Smooth muscle cell (in vitro differentiated cells): Measurements from ENCODE around the gene LAMA5. TPM values are rescaled to one million over a fixed set of nuclear protein-coding genes. Genes with fewer than 3 reads are reported as not detected.

ENCODE experiments used
- DNase-seq: peaks from one replicate; lab custom pipeline; 2025; ENCODE audit not compliant: unreplicated experiment; lab: John Stamatoyannopoulos, UW
- H2AFZ ChIP-seq: fragments of 200-600 bp; sonication (generic); 2 replicates; pipeline ENCODE4 v1.6.0; 2016; ENCODE audit warnings: antibody characterized with exemption, low read depth, mild to moderate bottlenecking
- H3F3A ChIP-seq: fragments of 200-600 bp; sonication (generic); 2 replicates; pipeline ENCODE4 v1.6.0; 2017; ENCODE audit warnings: antibody characterized with exemption, low read depth
- H3K27ac ChIP-seq: fragments of 200-600 bp; sonication (generic); 2 replicates; pipeline ENCODE4 v1.5.1; 2016; ENCODE audit warnings: low read depth, mild to moderate bottlenecking
- H3K27me3 ChIP-seq: fragments of 200-600 bp; sonication (generic); 2 replicates; pipeline ENCODE4 v1.6.1; 2016; ENCODE audit warnings: low read depth, mild to moderate bottlenecking
- H3K36me3 ChIP-seq: fragments of 200-600 bp; sonication (generic); 2 replicates; pipeline ENCODE4 v1.5.1; 2016; ENCODE audit warnings: low read depth
- H3K4me1 ChIP-seq: fragments of 200-600 bp; sonication (generic); 2 replicates; pipeline ENCODE4 v1.5.1; 2016; ENCODE audit warnings: low read depth
- H3K4me2 ChIP-seq: fragments of 200-600 bp; sonication (generic); 2 replicates; pipeline ENCODE4 v1.6.0; 2016; ENCODE audit warnings: mild to moderate bottlenecking
- H3K4me3 ChIP-seq: fragments of 200-600 bp; sonication (generic); 2 replicates; pipeline ENCODE4 v1.5.1; 2016; ENCODE audit warnings: mild to moderate bottlenecking
- H3K79me2 ChIP-seq: fragments of 200-600 bp; sonication (generic); 2 replicates; pipeline ENCODE4 v1.6.0; 2016; ENCODE audit warnings: low read depth, mild to moderate bottlenecking
- H3K9ac ChIP-seq: fragments of 200-600 bp; sonication (generic); 2 replicates; pipeline ENCODE4 v1.6.0; 2016; ENCODE audit warnings: low read depth
- H3K9me3 ChIP-seq: fragments of 200-600 bp; sonication (generic); replicated peaks from 2 replicates; pipeline ENCODE4 v1.5.1; 2016; ENCODE audit warnings: low read depth
- H4K20me1 ChIP-seq: fragments of 200-600 bp; sonication (generic); 2 replicates; pipeline ENCODE4 v1.6.0; 2016; ENCODE audit warnings: low read depth
- CTCF ChIP-seq: fragments of 200-600 bp; sonication (generic); IDR thresholded peaks from 2 replicates; pipeline ENCODE4 v1.5.1; 2017; ENCODE audit warnings: borderline replicate concordance, mild to moderate bottlenecking, antibody characterized with exemption; ENCODE audit not compliant: insufficient read depth, poor library complexity, severe bottlenecking
- WGBS: methylation state at CpG from one replicate; pipeline ENCODE4 v1.1.7; 2016; ENCODE audit warnings: low lambda C conversion rate; 5-methylcytosine and 5-hydroxymethylcytosine counted together
- polyA plus RNA-seq: library from polyadenylated mRNA; unstranded; fragments of >200 nt; fragmentation: Nextera tagmentation; extraction: Ambion mirVana; gene quantifications from 2 replicates; pipeline ENCODE4 v1.2.1, GENCODE V29; 2016
- total RNA-seq: library from RNA; depleted of rRNA; stranded (reverse); fragments of >200 nt; gene quantifications from 2 replicates; pipeline ENCODE4 v1.2.3, GENCODE V29; 2014

LAMA5 gene
- total and polyA plus RNA-seq, 2 experiments from 2014 or later: 27.5 to 27.6 TPM

GRCh38 chr20:62288535-62289105 lies 78.5 kb downstream of the LAMA5 start:
- peaks cover 9% of the 10 kb centered on the region for H4K20me1 ChIP-seq
- H3K4me2 ChIP-seq: no peak overlapping the region
- DNase-seq: no peak
- WGBS: 95% methylated on average over 15 of the region's 15 CpGs
- no peak overlapping the region for H3K27ac ChIP-seq
- no peaks in the 10 kb centered on the region for H3K36me3 ChIP-seq
- no peaks in the 10 kb centered on the region for H3K79me2 ChIP-seq
- no peaks in the 10 kb centered on the region for H3K4me1 ChIP-seq
- no peak for TF ChIP-seq CTCF
- no peak overlapping the region for H3K4me3 ChIP-seq
- no peak overlapping the region for H2AFZ ChIP-seq
- no peaks in the 10 kb centered on the region for H3K27me3 ChIP-seq
- no peaks in the 10 kb centered on the region for H3K9me3 ChIP-seq
- no peaks in the 10 kb centered on the region for H3F3A ChIP-seq
- H3K9ac ChIP-seq: no peak overlapping the region

- Histone ChIP-seq H3F3A (no peaks in the 10 kb centered on the region), H3K9me3 (no peaks in the 10 kb centered on the region), H3K27me3 (no peaks in the 10 kb centered on the region), H3K4me2 (no peak overlapping the region), H3K79me2 (no peaks in the 10 kb centered on the region), H2AFZ (no peak overlapping the region), H3K4me3 (no peak overlapping the region), H4K20me1 (peaks cover 9% of the 10 kb centered on the region), H3K27ac (no peak overlapping the region), H3K36me3 (no peaks in the 10 kb centered on the region), H3K4me1 (no peaks in the 10 kb centered on the region), H3K9ac (no peak overlapping the region)
- TF ChIP-seq CTCF: no peak
- DNase-seq: no peak
- 96% methylated on average over 12 of the region's 12 CpGs for WGBS
Measured at GRCh38 chr20:62287759-62288534, 79.2 kb downstream of the LAMA5 start.

GRCh38 chr20:62287129-62287528 lies 80.0 kb downstream of the LAMA5 start:
- Histone ChIP-seq H3K4me3 (no peak overlapping the region), H3K27ac (no peak overlapping the region), H3K9ac (no peak overlapping the region), H3K27me3 (no peaks in the 10 kb centered on the region), H2AFZ (no peak overlapping the region), H3K79me2 (no peaks in the 10 kb centered on the region), H3K36me3 (no peaks in the 10 kb centered on the region), H3K4me1 (no peaks in the 10 kb centered on the region), H3K4me2 (no peak overlapping the region), H3F3A (no peaks in the 10 kb centered on the region), H3K9me3 (no peaks in the 10 kb centered on the region), H4K20me1 (peaks cover 9% of the 10 kb centered on the region)
- no peak for DNase-seq
- WGBS: 84% methylated on average over 6 of the region's 6 CpGs
- no peak for TF ChIP-seq CTCF
